IMR-90 (cell line): ENCODE data around the gene TMEM40. TPM values are rescaled to one million over a fixed set of nuclear protein-coding genes. Genes with fewer than 3 reads are reported as not detected.

Experiments
- ATAC-seq: fragments of 200-7000 bp; cut with Tn5 transposase; 2 replicates; pipeline ENCODE4 v1.9.1; 2020; ENCODE audit warnings: low read depth, mild to moderate bottlenecking, moderate library complexity
- BruUV-seq: library from RNA; stranded (reverse); fragments of 400-500 nt; replicated peaks from 2 replicates; lab custom pipeline; 2021; lab: Mats Ljungman, UMichigan
- CTCF ChIA-PET: fragments of 300-600 bp; formaldehyde crosslinking; extraction: SDS; loops from one replicate; lab custom pipeline; 2021; ENCODE audit warnings: antibody characterized with exemption; lab: Yijun Ruan, JAX
- POLR2A ChIA-PET: fragments of 300-600 bp; sonication (Branson Sonifier 250); formaldehyde crosslinking; loops from one replicate; lab custom pipeline; 2022; ENCODE audit warnings: antibody characterized with exemption; ENCODE audit not compliant: unreplicated experiment; lab: Charles Lee
- DNase-seq: peaks from one replicate; pipeline ENCODE4 v3.0.0; 2013
- H2AFZ ChIP-seq: replicated peaks from 2 replicates; pipeline ENCODE3; 2013; ENCODE audit warnings: low read length, mild to moderate bottlenecking; ENCODE audit not compliant: poor library complexity
- H2AK5ac ChIP-seq: 2 replicates; pipeline ENCODE4 v1.6.1; 2013; ENCODE audit warnings: low read depth, low read length, inconsistent platforms
- H2AK9ac ChIP-seq: replicated peaks from 2 replicates; pipeline ENCODE3; 2013; ENCODE audit warnings: mild to moderate bottlenecking, low read depth, low read length, moderate library complexity; ENCODE audit not compliant: poor library complexity
- H2BK120ac ChIP-seq: 2 replicates; pipeline ENCODE4 v1.6.1; 2013; ENCODE audit warnings: low read depth, low read length, inconsistent platforms
- H2BK15ac ChIP-seq: 3 replicates; pipeline ENCODE4 v1.6.1; 2013; ENCODE audit warnings: low read depth, low read length, inconsistent platforms
- H2BK20ac ChIP-seq: 2 replicates; pipeline ENCODE4 v1.6.1; 2013; ENCODE audit warnings: low read depth, mild to moderate bottlenecking, inconsistent platforms, low read length, moderate library complexity
- H2BK5ac ChIP-seq: 2 replicates; pipeline ENCODE4 v1.6.1; 2013; ENCODE audit warnings: mild to moderate bottlenecking, low read depth, low read length, inconsistent platforms; ENCODE audit not compliant: poor library complexity, severe bottlenecking
- H3K14ac ChIP-seq: replicated peaks from 2 replicates; pipeline ENCODE4 v1.6.1; 2013; ENCODE audit warnings: low read depth, low read length, inconsistent platforms
- H3K18ac ChIP-seq: 2 replicates; pipeline ENCODE4 v1.6.1; 2013; ENCODE audit warnings: low read depth, low read length, control low read depth
- H3K23ac ChIP-seq: 2 replicates; pipeline ENCODE4 v1.6.1; 2013; ENCODE audit warnings: low read depth, low read length, inconsistent platforms
- H3K27ac ChIP-seq: 2 replicates; pipeline ENCODE4 v1.5.1; 2013; ENCODE audit warnings: mild to moderate bottlenecking, control low read depth, low read length; ENCODE audit not compliant: insufficient read depth
- H3K27me3 ChIP-seq: 2 replicates; pipeline ENCODE4 v1.6.1; 2013; ENCODE audit warnings: low read length; ENCODE audit not compliant: control insufficient read depth, insufficient read depth
- H3K36me3 ChIP-seq: 2 replicates; pipeline ENCODE4 v1.6.1; 2013; ENCODE audit warnings: low read length, mixed read lengths; ENCODE audit not compliant: control insufficient read depth, insufficient read depth
- H3K4ac ChIP-seq: 2 replicates; pipeline ENCODE4 v1.6.1; 2013; ENCODE audit warnings: low read depth, low read length, inconsistent platforms
- H3K4me1 ChIP-seq: 2 replicates; pipeline ENCODE4 v1.6.1; 2013; ENCODE audit warnings: low read length, mixed read lengths; ENCODE audit not compliant: control insufficient read depth, insufficient read depth
- H3K4me2 ChIP-seq: 2 replicates; pipeline ENCODE4 v1.6.1; 2013; ENCODE audit warnings: low read depth, mild to moderate bottlenecking, control low read depth, low read length, moderate library complexity
- H3K4me3 ChIP-seq: 2 replicates; pipeline ENCODE4 v1.5.1; 2013; ENCODE audit warnings: low read depth, mild to moderate bottlenecking, control low read depth, low read length, moderate library complexity; ENCODE audit not compliant: insufficient read depth
- H3K56ac ChIP-seq: 2 replicates; pipeline ENCODE4 v1.6.1; 2013; ENCODE audit warnings: low read length, inconsistent platforms; ENCODE audit not compliant: insufficient read depth; ENCODE audit errors: extremely low read depth
- H3K79me1 ChIP-seq, 2 experiments: 2 replicates each; pipeline ENCODE4 v1.6.1; 2013; ENCODE audit warnings: low read length in 2 of 2, inconsistent platforms in 1 of 2, low read depth in 1 of 2
- H3K9ac ChIP-seq: 2 replicates; pipeline ENCODE4 v1.6.1; 2013; ENCODE audit warnings: low read depth, low read length, control low read depth
- H3K9me1 ChIP-seq: 2 replicates; pipeline ENCODE4 v1.6.1; 2013; ENCODE audit warnings: low read length, inconsistent platforms; ENCODE audit not compliant: insufficient read depth
- H3K9me3 ChIP-seq: 2 replicates; pipeline ENCODE4 v1.6.1; 2013; ENCODE audit warnings: low read length; ENCODE audit not compliant: control insufficient read depth, insufficient read depth
- H4K20me1 ChIP-seq: 2 replicates; pipeline ENCODE4 v1.6.1; 2013; ENCODE audit warnings: low read length, inconsistent platforms; ENCODE audit not compliant: insufficient read depth
- H4K5ac ChIP-seq: 2 replicates; pipeline ENCODE4 v1.6.1; 2013; ENCODE audit warnings: mild to moderate bottlenecking, low read depth, low read length, control low read depth
- H4K8ac ChIP-seq, 2 experiments: 2 replicates each; pipeline ENCODE4 v1.6.1; 2013; ENCODE audit warnings: low read depth in 2 of 2, low read length in 2 of 2, control low read depth in 1 of 2, inconsistent platforms in 1 of 2
- H4K91ac ChIP-seq: 2 replicates; pipeline ENCODE4 v1.6.1; 2013; ENCODE audit warnings: low read depth, low read length, inconsistent platforms; ENCODE audit not compliant: insufficient read depth
- BHLHE40 ChIP-seq: fragments of 150-350 bp; IDR thresholded peaks from 2 replicates; pipeline ENCODE4 v1.6.1; 2016; ENCODE audit warnings: mild to moderate bottlenecking, low read depth, low read length
- CHD1 ChIP-seq: IDR thresholded peaks from 2 replicates; pipeline ENCODE4 v1.6.1; 2012; ENCODE audit warnings: low read depth, low read length, improper control_type of control experiment
- CTCF ChIP-seq: conservative IDR thresholded peaks from 2 replicates; pipeline ENCODE4 v1.5.1; 2012; ENCODE audit warnings: mild to moderate bottlenecking, low read depth, low read length, improper control_type of control experiment
- FOS ChIP-seq: fragments of 150-350 bp; IDR thresholded peaks from 2 replicates; pipeline ENCODE4 v1.6.1; 2016; ENCODE audit warnings: low read depth, low read length
- MXI1 ChIP-seq: IDR thresholded peaks from 2 replicates; pipeline ENCODE4 v1.6.1; 2012; ENCODE audit warnings: low read depth, mild to moderate bottlenecking, low read length, moderate library complexity, borderline replicate concordance
- NFE2L2 ChIP-seq: fragments of 150-350 bp; IDR thresholded peaks from 2 replicates; pipeline ENCODE4 v1.6.1; 2016; ENCODE audit warnings: low read depth, mild to moderate bottlenecking, low read length
- POLR2A ChIP-seq: IDR thresholded peaks from 2 replicates; pipeline ENCODE4 v1.6.1; 2012; ENCODE audit warnings: mild to moderate bottlenecking, low read depth, low read length
- RCOR1 ChIP-seq: IDR thresholded peaks from 2 replicates; pipeline ENCODE4 v1.6.1; 2012; ENCODE audit warnings: mild to moderate bottlenecking, low read length, improper control_type of control experiment; ENCODE audit not compliant: insufficient replicate concordance
- RFX5 ChIP-seq: IDR thresholded peaks from 2 replicates; pipeline ENCODE4 v1.8.0; 2012; ENCODE audit warnings: low read depth, mild to moderate bottlenecking, low read length, moderate library complexity
- SMC3 ChIP-seq: fragments of 150-350 bp; IDR thresholded peaks from 2 replicates; pipeline ENCODE4 v1.6.1; 2016; ENCODE audit warnings: low read depth, mild to moderate bottlenecking, antibody characterized with exemption, low read length, moderate library complexity
- WGBS, 2 experiments: methylation state at CpG; one replicate each; pipeline versions ENCODE4 v1.1.5 to v1.1.7; 2013; ENCODE audit warnings: missing lambda C conversion rate in 2 of 2; ENCODE audit not compliant: insufficient read length in 1 of 2; ENCODE audit errors: extremely low coverage in 2 of 2; 5-methylcytosine and 5-hydroxymethylcytosine counted together
- dilution Hi-C: fragments of 300-500 bp; cut with HindIII; formaldehyde crosslinking; loops from one replicate; pipeline ENCODE4 v1.14.3; 2018; ENCODE audit warnings: low sequenced_read_pairs; ENCODE audit not compliant: unreplicated experiment
- in situ Hi-C: fragments of 300-500 bp; cut with MboI; formaldehyde crosslinking; loops from 3 replicates; pipeline ENCODE4 v1.14.3; 2019; ENCODE audit warnings: low sequenced_read_pairs, inconsistent platforms, mixed read lengths
- intact Hi-C: fragments of 100-400 bp; cut with micrococcal nuclease; formaldehyde crosslinking; loops from 2 replicates; pipeline ENCODE4 v1.10.0; 2022
- polyA plus RNA-seq, 3 experiments: library from polyadenylated mRNA; depleted of rRNA; stranded (reverse); fragments of >200 nt; gene quantifications; 2 replicates each; pipeline ENCODE4 v1.2.3, GENCODE V29; 2012; ENCODE audit warnings: low replicate concordance in 1 of 3
- total RNA-seq: library from RNA; depleted of rRNA; stranded (reverse); fragments of >200 nt; gene quantifications from 2 replicates; pipeline ENCODE4 v1.2.3, GENCODE V29; 2012

Gene TMEM40
- total and polyA plus RNA-seq, 2 of the 4 experiments (the other 2 are of a cell fraction): 0.27 TPM; not detected in 1

- H3K4me2 ChIP-seq: no peak overlapping the region
- H3K4ac ChIP-seq: no peak overlapping the region
- no CpG with 5 or more reads among the region's 5 CpGs for whole genome bisulfite sequencing, 2 experiments
- no peak overlapping the region for H2BK15ac ChIP-seq
- no peak overlapping the region for H3K18ac ChIP-seq
- no peak overlapping the region for H2BK120ac ChIP-seq
- ATAC-seq: no peak
- in situ Hi-C loops (no loop called here), intact Hi-C loops (no loop called here), dilution Hi-C loops (no loop called here)
- H3K9me3 ChIP-seq: no peaks in the 10 kb centered on the region
- H4K8ac ChIP-seq: no peak overlapping the region
- no peak overlapping the region for H3K23ac ChIP-seq
- H3K14ac ChIP-seq: no peak overlapping the region
- H3K36me3 ChIP-seq: no peaks in the 10 kb centered on the region
- no peak overlapping the region for H4K5ac ChIP-seq
- ChIA-PET POLR2A (no interaction called here), CTCF (no interaction called here)
- DNase-seq: no peak
- H2BK5ac ChIP-seq: no peak overlapping the region
- BruUV-seq: no TSS peak
- no peak for TF ChIP-seq SMC3
- TF ChIP-seq FOS: no peak
- TF ChIP-seq MXI1: no peak
- no peak for TF ChIP-seq RCOR1
- TF ChIP-seq CTCF: no peak
- no peak for TF ChIP-seq BHLHE40
- no peak for TF ChIP-seq RFX5
- TF ChIP-seq NFE2L2: no peak
- TF ChIP-seq CHD1: no peak
- TF ChIP-seq POLR2A: no peak
- H4K91ac ChIP-seq: no peak overlapping the region
- H3K4me3 ChIP-seq: no peak overlapping the region
- H3K9ac ChIP-seq: no peak overlapping the region
- H3K27ac ChIP-seq: no peak overlapping the region
- no peaks in the 10 kb centered on the region for H4K20me1 ChIP-seq
- peaks cover 9% of the 10 kb centered on the region for H3K27me3 ChIP-seq
- no peak overlapping the region for H2AFZ ChIP-seq
- H3K9me1 ChIP-seq: peaks cover 10% of the 10 kb centered on the region
- H3K79me1 ChIP-seq: no peaks in the 10 kb centered on the region
- H2BK20ac ChIP-seq: no peak overlapping the region
- H3K56ac ChIP-seq: no peak overlapping the region
- H2AK5ac ChIP-seq: no peak overlapping the region
- H3K4me1 ChIP-seq: peaks cover 9% of the 10 kb centered on the region
- no peak overlapping the region for H2AK9ac ChIP-seq
These were observed 10.6 kb downstream of the TMEM40 start for GRCh38 chr3:12748477-12748876.
